ENCODE measurements around the gene CHN2. TPM values are rescaled to one million over a fixed set of nuclear protein-coding genes. Genes with fewer than 3 reads are reported as not detected.

CHN2 gene
- total and polyA plus RNA-seq, 2 donors (not counting 1 experiment from before 2014, with no cell fraction given): 0.86 to 1.4 TPM

DNA sequence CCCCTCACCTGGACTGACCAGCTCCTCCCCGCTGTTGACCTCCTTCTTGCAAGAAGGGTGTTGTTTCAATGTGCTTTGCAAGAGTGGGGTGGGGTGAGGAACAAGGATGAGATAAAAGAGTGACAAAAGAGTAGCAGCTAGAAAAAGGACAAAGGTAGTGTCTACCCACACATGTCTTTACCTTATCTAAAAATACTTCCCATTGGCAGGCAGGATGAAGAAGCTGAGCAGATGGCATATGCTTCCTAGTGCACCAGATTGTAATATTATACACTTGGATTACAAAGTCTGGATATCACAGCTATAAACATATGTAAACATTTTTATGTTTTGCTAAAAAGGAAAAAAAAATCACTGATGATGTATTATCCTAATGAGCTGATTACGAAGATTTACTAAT lies 34.5 kb downstream of the CHN2 start:
- no peak overlapping the region for H3K27ac Mint-ChIP-seq
- TF ChIP-seq, protein P1, sequence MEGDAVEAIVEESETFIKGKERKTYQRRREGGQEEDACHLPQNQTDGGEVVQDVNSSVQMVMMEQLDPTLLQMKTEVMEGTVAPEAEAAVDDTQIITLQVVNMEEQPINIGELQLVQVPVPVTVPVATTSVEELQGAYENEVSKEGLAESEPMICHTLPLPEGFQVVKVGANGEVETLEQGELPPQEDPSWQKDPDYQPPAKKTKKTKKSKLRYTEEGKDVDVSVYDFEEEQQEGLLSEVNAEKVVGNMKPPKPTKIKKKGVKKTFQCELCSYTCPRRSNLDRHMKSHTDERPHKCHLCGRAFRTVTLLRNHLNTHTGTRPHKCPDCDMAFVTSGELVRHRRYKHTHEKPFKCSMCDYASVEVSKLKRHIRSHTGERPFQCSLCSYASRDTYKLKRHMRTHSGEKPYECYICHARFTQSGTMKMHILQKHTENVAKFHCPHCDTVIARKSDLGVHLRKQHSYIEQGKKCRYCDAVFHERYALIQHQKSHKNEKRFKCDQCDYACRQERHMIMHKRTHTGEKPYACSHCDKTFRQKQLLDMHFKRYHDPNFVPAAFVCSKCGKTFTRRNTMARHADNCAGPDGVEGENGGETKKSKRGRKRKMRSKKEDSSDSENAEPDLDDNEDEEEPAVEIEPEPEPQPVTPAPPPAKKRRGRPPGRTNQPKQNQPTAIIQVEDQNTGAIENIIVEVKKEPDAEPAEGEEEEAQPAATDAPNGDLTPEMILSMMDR (IDR thresholded peaks at IDR 0.05): no peak
- no peak for TF ChIP-seq EZH2 (IDR thresholded peaks at IDR 0.05; ENCODE audit: borderline replicate concordance, insufficient read depth, low read depth, low read length, poor library complexity, severe bottlenecking)
- Histone ChIP-seq H2AFZ (ENCODE audit: insufficient read depth, low read depth, low read length, poor library complexity, severe bottlenecking) (no peak overlapping the region), H3K9ac (ENCODE audit: low read length) (no peak overlapping the region), H3K4me1 (ENCODE audit: control insufficient read depth in 2 of 2, insufficient read depth in 2 of 2, low read length in 2 of 2) (no peaks in the 10 kb centered on the region), H3K4me2 (replicated peaks; ENCODE audit: low read depth, low read length, poor library complexity, severe bottlenecking) (no peak overlapping the region), H3K27me3 (replicated peaks in 1 of 4; ENCODE audit: control extremely low read depth in 1 of 4, control insufficient read depth in 3 of 4, insufficient read depth in 4 of 4, low read length in 3 of 4) (no peaks in the 10 kb centered on the region), H3K79me2 (ENCODE audit: control insufficient read depth, insufficient read depth, low read length) (no peaks in the 10 kb centered on the region), H3K9me3 (ENCODE audit: control extremely low read depth in 1 of 3, control insufficient read depth in 2 of 3, insufficient read depth in 1 of 3, low read length in 2 of 3) (no peaks in the 10 kb centered on the region), H3K27ac (ENCODE audit: low read length in 2 of 2) (no peak overlapping the region), H3K4me3 (ENCODE audit: control extremely low read depth in 1 of 5, extremely low read depth in 1 of 5, insufficient read depth in 1 of 5, low read depth in 2 of 5, low read length in 4 of 5) (no peak overlapping the region), H3K36me3 (replicated peaks in 1 of 2; ENCODE audit: control extremely low read depth in 1 of 2, control insufficient read depth in 1 of 2, extremely low read depth in 1 of 2, insufficient read depth in 2 of 2, low read length in 1 of 2) (no peaks in the 10 kb centered on the region), H4K20me1 (ENCODE audit: control insufficient read depth, insufficient read depth, low read length, poor library complexity, severe bottlenecking) (no peaks in the 10 kb centered on the region)
- no peaks in the 10 kb centered on the region for H3K4me1 Mint-ChIP-seq
- peaks cover 4% of the 10 kb centered on the region for H3K27me3 Mint-ChIP-seq
- no peak for DNase-seq
- WGBS (ENCODE audit: insufficient coverage): no CpG with 5 or more reads among the region's 2 CpGs
- ATAC-seq (ENCODE audit: low read depth): no peak
- H3K9me3 Mint-ChIP-seq (ENCODE audit: insufficient read depth): no peaks in the 10 kb centered on the region
- intact Hi-C loops (cut with micrococcal nuclease): no loop called here
- ChIA-PET POLR2A (no interaction called here), CTCF (no interaction called here)
- no peak overlapping the region for H3K4me3 Mint-ChIP-seq

DNA sequence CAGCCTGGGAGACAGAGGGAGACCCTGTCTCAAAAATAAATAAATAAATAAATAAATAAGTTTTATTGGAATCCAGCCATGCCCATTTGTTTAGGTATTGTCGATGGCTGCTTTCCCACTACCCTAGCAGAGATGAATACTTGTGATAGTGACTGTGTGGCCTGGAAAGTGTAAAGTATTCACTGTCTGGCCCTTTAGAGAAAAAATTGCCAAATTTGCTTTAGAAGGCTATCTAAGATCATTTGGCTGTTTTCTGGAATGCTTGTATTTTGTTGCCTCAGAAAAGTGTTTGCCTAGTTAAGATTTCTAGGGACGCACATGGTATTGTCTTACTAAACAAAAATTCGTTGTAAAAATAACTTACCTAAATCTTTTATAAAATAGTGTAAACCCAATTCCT lies 35.4 kb downstream of the CHN2 start:
- H3K4me1 Mint-ChIP-seq: no peaks in the 10 kb centered on the region
- WGBS (ENCODE audit: insufficient coverage): no CpG with 5 or more reads among the region's 3 CpGs
- Histone ChIP-seq H2AFZ (ENCODE audit: insufficient read depth, low read depth, low read length, poor library complexity, severe bottlenecking) (no peak overlapping the region), H3K9me3 (ENCODE audit: control extremely low read depth in 1 of 3, control insufficient read depth in 2 of 3, insufficient read depth in 1 of 3, low read length in 2 of 3) (no peaks in the 10 kb centered on the region), H3K9ac (ENCODE audit: low read length) (no peak overlapping the region), H3K27ac (ENCODE audit: low read length in 2 of 2) (no peak overlapping the region), H3K27me3 (replicated peaks in 1 of 4; ENCODE audit: control extremely low read depth in 1 of 4, control insufficient read depth in 3 of 4, insufficient read depth in 4 of 4, low read length in 3 of 4) (no peaks in the 10 kb centered on the region), H3K4me2 (replicated peaks; ENCODE audit: low read depth, low read length, poor library complexity, severe bottlenecking) (no peak overlapping the region), H3K79me2 (ENCODE audit: control insufficient read depth, insufficient read depth, low read length) (no peaks in the 10 kb centered on the region), H4K20me1 (ENCODE audit: control insufficient read depth, insufficient read depth, low read length, poor library complexity, severe bottlenecking) (no peaks in the 10 kb centered on the region), H3K36me3 (replicated peaks in 1 of 2; ENCODE audit: control extremely low read depth in 1 of 2, control insufficient read depth in 1 of 2, extremely low read depth in 1 of 2, insufficient read depth in 2 of 2, low read length in 1 of 2) (no peaks in the 10 kb centered on the region), H3K4me1 (ENCODE audit: control insufficient read depth in 2 of 2, insufficient read depth in 2 of 2, low read length in 2 of 2) (no peaks in the 10 kb centered on the region), H3K4me3 (ENCODE audit: control extremely low read depth in 1 of 5, extremely low read depth in 1 of 5, insufficient read depth in 1 of 5, low read depth in 2 of 5, low read length in 4 of 5) (no peak overlapping the region)
- H3K4me3 Mint-ChIP-seq: no peak overlapping the region
- intact Hi-C loops (cut with micrococcal nuclease): no loop called here
- ATAC-seq (ENCODE audit: low read depth): no peak
- H3K27ac Mint-ChIP-seq: no peak overlapping the region
- ChIA-PET POLR2A (no interaction called here), CTCF (no interaction called here)
- no peaks in the 10 kb centered on the region for H3K9me3 Mint-ChIP-seq (ENCODE audit: insufficient read depth)
- DNase-seq: no peak
- TF ChIP-seq, protein P1 (IDR thresholded peaks at IDR 0.05): no peak
- no peak for TF ChIP-seq EZH2 (IDR thresholded peaks at IDR 0.05; ENCODE audit: borderline replicate concordance, insufficient read depth, low read depth, low read length, poor library complexity, severe bottlenecking)
- H3K27me3 Mint-ChIP-seq: peaks cover 4% of the 10 kb centered on the region

All from B cell (primary cell).